Memory B cell (primary cell): ENCODE results near the gene MMP21.

Experiments used
- ATAC-seq: fragments of 150-1000 bp; cut with Tn5 transposase; 2 replicates; pipeline ENCODE4 v1.10.0; 2021; ENCODE audit warnings: low read depth, mild to moderate bottlenecking, moderate library complexity
- DNase-seq, 2 donors: peaks; one replicate each; pipeline ENCODE4 v3.0.0; 2022; ENCODE audit warnings: low spot score in 2 of 2
- H3K27ac Mint-ChIP-seq: one replicate; pipeline ENCODE4 v1.8.0; 2022; ENCODE audit warnings: mild to moderate bottlenecking, moderate library complexity, mixed read lengths
- H3K27me3 Mint-ChIP-seq: one replicate; pipeline ENCODE4 v1.8.0; 2022; ENCODE audit warnings: mixed read lengths
- H3K36me3 Mint-ChIP-seq: one replicate; pipeline ENCODE4 v1.8.0; 2022; ENCODE audit warnings: mild to moderate bottlenecking, mixed read lengths
- H3K4me1 Mint-ChIP-seq: one replicate; pipeline ENCODE4 v1.8.0; 2022; ENCODE audit warnings: mixed read lengths
- H3K4me3 Mint-ChIP-seq: one replicate; pipeline ENCODE4 v1.8.0; 2022; ENCODE audit warnings: mild to moderate bottlenecking, moderate library complexity, mixed read lengths
- H3K9me3 Mint-ChIP-seq: one replicate; pipeline ENCODE4 v1.8.0; 2022; ENCODE audit warnings: mixed read lengths

Gene MMP21

GRCh38 chr10:125801574-125801973 is 26.0 kb upstream of the MMP21 start:
- DNase-seq (no peak), ATAC-seq (no peak)
- no peak overlapping the region for H3K27ac Mint-ChIP-seq
- no peaks in the 10 kb centered on the region for H3K9me3 Mint-ChIP-seq
- H3K4me3 Mint-ChIP-seq, result no peak overlapping the region
- H3K4me1 Mint-ChIP-seq, result no peaks in the 10 kb centered on the region
- peaks cover 17% of the 10 kb centered on the region for H3K36me3 Mint-ChIP-seq
- H3K27me3 Mint-ChIP-seq, result no peaks in the 10 kb centered on the region

- no peak for DNase-seq
- H3K27ac Mint-ChIP-seq, result no peak overlapping the region
- no peak overlapping the region for H3K4me3 Mint-ChIP-seq
- H3K27me3 Mint-ChIP-seq, result no peaks in the 10 kb centered on the region
- no peaks in the 10 kb centered on the region for H3K4me1 Mint-ChIP-seq
- H3K9me3 Mint-ChIP-seq, result no peaks in the 10 kb centered on the region
- peaks cover 15% of the 10 kb centered on the region for H3K36me3 Mint-ChIP-seq
- no peak for ATAC-seq
Observed at GRCh38 chr10:125799451-125800182, 24.0 kb upstream of the MMP21 start.

- H3K9me3 Mint-ChIP-seq, result no peaks in the 10 kb centered on the region
- H3K27ac Mint-ChIP-seq, result no peak overlapping the region
- peaks cover 21% of the 10 kb centered on the region for H3K36me3 Mint-ChIP-seq
Observed at GRCh38 chr10:125797994-125798662, 22.5 kb upstream of the MMP21 start.

GRCh38 chr10:125797424-125797823 is 21.8 kb upstream of the MMP21 start:
- no peak for DNase-seq
- Mint-ChIP-seq H3K36me3 (peaks cover 25% of the 10 kb centered on the region), H3K9me3 (no peaks in the 10 kb centered on the region), H3K4me3 (no peak overlapping the region), H3K4me1 (no peaks in the 10 kb centered on the region), H3K27me3 (no peaks in the 10 kb centered on the region), H3K27ac (no peak overlapping the region)
- no peak for ATAC-seq

More at GRCh38 chr10:125797994-125798662, 22.5 kb upstream of the MMP21 start:
- ATAC-seq, result no peak
- H3K4me1 Mint-ChIP-seq, result no peaks in the 10 kb centered on the region
- no peak for DNase-seq
- no peak overlapping the region for H3K4me3 Mint-ChIP-seq
- H3K27me3 Mint-ChIP-seq, result no peaks in the 10 kb centered on the region

GRCh38 chr10:125795637-125796190 is 20.1 kb upstream of the MMP21 start:
- Mint-ChIP-seq H3K27ac (no peak overlapping the region), H3K36me3 (peaks cover 34% of the 10 kb centered on the region), H3K4me1 (no peaks in the 10 kb centered on the region), H3K4me3 (no peak overlapping the region), H3K27me3 (no peaks in the 10 kb centered on the region), H3K9me3 (no peaks in the 10 kb centered on the region)
- DNase-seq, result no peak
- ATAC-seq, result no peak

- Mint-ChIP-seq H3K36me3 (peaks cover 33% of the 10 kb centered on the region), H3K27ac (no peak overlapping the region), H3K27me3 (no peaks in the 10 kb centered on the region), H3K4me3 (no peak overlapping the region), H3K9me3 (no peaks in the 10 kb centered on the region), H3K4me1 (no peaks in the 10 kb centered on the region)
- DNase-seq (no peak), ATAC-seq (no peak)
Observed at GRCh38 chr10:125795128-125795527, 19.5 kb upstream of the MMP21 start.

- Mint-ChIP-seq H3K9me3 (no peaks in the 10 kb centered on the region), H3K27me3 (no peaks in the 10 kb centered on the region), H3K4me1 (peaks cover 2% of the 10 kb centered on the region), H3K36me3 (peaks cover 43% of the 10 kb centered on the region), H3K4me3 (no peak overlapping the region), H3K27ac (no peak overlapping the region)
- no peak for DNase-seq
- ATAC-seq, result no peak
Observed at GRCh38 chr10:125792342-125793300, 17.0 kb upstream of the MMP21 start.

GRCh38 chr10:125788156-125789034 is 12.8 kb upstream of the MMP21 start:
- H3K27me3 Mint-ChIP-seq, result no peaks in the 10 kb centered on the region
- peaks cover 4% of the 10 kb centered on the region for H3K4me1 Mint-ChIP-seq
- H3K36me3 Mint-ChIP-seq, result peaks cover 35% of the 10 kb centered on the region
- ATAC-seq, result no peak
- no peak overlapping the region for H3K27ac Mint-ChIP-seq
- no peaks in the 10 kb centered on the region for H3K9me3 Mint-ChIP-seq
- H3K4me3 Mint-ChIP-seq, result no peak overlapping the region
- DNase-seq, result no peak

GRCh38 chr10:125785791-125786190 is 10.2 kb upstream of the MMP21 start:
- no peak overlapping the region for H3K27ac Mint-ChIP-seq
- no peak for DNase-seq
- no peaks in the 10 kb centered on the region for H3K9me3 Mint-ChIP-seq
- no peaks in the 10 kb centered on the region for H3K27me3 Mint-ChIP-seq
- peaks cover 4% of the 10 kb centered on the region for H3K4me1 Mint-ChIP-seq
- no peak overlapping the region for H3K4me3 Mint-ChIP-seq
- ATAC-seq, result no peak
- peaks cover 20% of the 10 kb centered on the region for H3K36me3 Mint-ChIP-seq

- peaks cover 9% of the 10 kb centered on the region for H3K36me3 Mint-ChIP-seq
- DNase-seq (no peak), ATAC-seq (no peak)
- peaks cover 4% of the 10 kb centered on the region for H3K4me1 Mint-ChIP-seq
- no peaks in the 10 kb centered on the region for H3K27me3 Mint-ChIP-seq
- no peak overlapping the region for H3K27ac Mint-ChIP-seq
- H3K9me3 Mint-ChIP-seq, result peaks cover 2% of the 10 kb centered on the region
- no peak overlapping the region for H3K4me3 Mint-ChIP-seq
Observed at GRCh38 chr10:125783957-125784356, 8.3 kb upstream of the MMP21 start.

- H3K36me3 Mint-ChIP-seq, result peaks cover 9% of the 10 kb centered on the region
- peaks cover 2% of the 10 kb centered on the region for H3K9me3 Mint-ChIP-seq
- H3K27ac Mint-ChIP-seq, result no peak overlapping the region
Observed at GRCh38 chr10:125783408-125783807, 7.8 kb upstream of the MMP21 start.

GRCh38 chr10:125782616-125783015 is 7.0 kb upstream of the MMP21 start:
- peaks cover 5% of the 10 kb centered on the region for H3K36me3 Mint-ChIP-seq
- H3K4me1 Mint-ChIP-seq, result peaks cover 2% of the 10 kb centered on the region
- peaks cover 2% of the 10 kb centered on the region for H3K9me3 Mint-ChIP-seq
- ATAC-seq (no peak), DNase-seq (no peak)
- H3K27ac Mint-ChIP-seq, result no peak overlapping the region
- peaks cover 2% of the 10 kb centered on the region for H3K27me3 Mint-ChIP-seq
- H3K4me3 Mint-ChIP-seq, result no peak overlapping the region

More at GRCh38 chr10:125783408-125783807, 7.8 kb upstream of the MMP21 start:
- DNase-seq, result no peak
- Mint-ChIP-seq H3K4me3 (no peak overlapping the region), H3K27me3 (no peaks in the 10 kb centered on the region), H3K4me1 (peaks cover 2% of the 10 kb centered on the region)
- no peak for ATAC-seq

- peaks cover 2% of the 10 kb centered on the region for H3K36me3 Mint-ChIP-seq
- peaks cover 2% of the 10 kb centered on the region for H3K4me1 Mint-ChIP-seq
- H3K27me3 Mint-ChIP-seq, result peaks cover 2% of the 10 kb centered on the region
- ATAC-seq, result no peak
- no peak for DNase-seq
- no peak overlapping the region for H3K27ac Mint-ChIP-seq
- no peak overlapping the region for H3K4me3 Mint-ChIP-seq
- H3K9me3 Mint-ChIP-seq, result peaks cover 2% of the 10 kb centered on the region
Observed at GRCh38 chr10:125782054-125782453, 6.4 kb upstream of the MMP21 start.
